DOHH2 (cell line): ENCODE results near the gene KCNS1.
A peak's percentile ranks its signal among the peaks of the same experiment; 100 is the strongest.

ENCODE experiments used
- H3F3A ChIP-seq: fragments of 200-600 bp; sonication (generic), shearing (Covaris generic); 2 replicates; pipeline ENCODE4 v1.6.0; 2016; ENCODE audit warnings: antibody characterized with exemption, mild to moderate bottlenecking; ENCODE audit not compliant: control insufficient read depth, insufficient read depth
- H3K27ac ChIP-seq: fragments of 200-600 bp; sonication (generic); 2 replicates; pipeline ENCODE4 v1.5.1; 2014; ENCODE audit warnings: low read depth, mild to moderate bottlenecking, low read length, moderate library complexity
- H3K27me3 ChIP-seq: fragments of 200-600 bp; sonication (generic); 2 replicates; pipeline ENCODE4 v1.6.1; 2014; ENCODE audit warnings: mild to moderate bottlenecking, low read length, mixed read lengths; ENCODE audit not compliant: control insufficient read depth
- H3K36me3 ChIP-seq: fragments of 200-600 bp; sonication (generic); 2 replicates; pipeline ENCODE4 v1.6.1; 2014; ENCODE audit warnings: mild to moderate bottlenecking, low read length, moderate library complexity, mixed read lengths; ENCODE audit not compliant: control insufficient read depth
- H3K4me1 ChIP-seq: fragments of 200-600 bp; sonication (generic); 2 replicates; pipeline ENCODE4 v1.6.1; 2014; ENCODE audit warnings: mild to moderate bottlenecking, low read length, mixed read lengths; ENCODE audit not compliant: control insufficient read depth
- H3K4me2 ChIP-seq: fragments of 200-600 bp; sonication (generic); 2 replicates; pipeline ENCODE4 v1.6.0; 2014; ENCODE audit warnings: mild to moderate bottlenecking, low read length, moderate library complexity
- H3K4me3 ChIP-seq: fragments of 200-600 bp; sonication (generic); 2 replicates; pipeline ENCODE4 v1.5.1; 2014; ENCODE audit warnings: mild to moderate bottlenecking, low read length, mixed read lengths
- H3K79me2 ChIP-seq: fragments of 200-600 bp; sonication (generic); 2 replicates; pipeline ENCODE4 v1.6.1; 2014; ENCODE audit warnings: mild to moderate bottlenecking, low read length, mixed read lengths; ENCODE audit not compliant: control insufficient read depth
- H3K9me2 ChIP-seq: fragments of 200-600 bp; sonication (generic); replicated peaks from 2 replicates; pipeline ENCODE4 v1.6.1; 2014; ENCODE audit warnings: mild to moderate bottlenecking, low read length, mixed read lengths; ENCODE audit not compliant: control insufficient read depth
- H3K9me3 ChIP-seq: fragments of 200-600 bp; sonication (generic); 2 replicates; pipeline ENCODE4 v1.6.1; 2014; ENCODE audit warnings: antibody characterized with exemption, low read length, mixed read lengths; ENCODE audit not compliant: control insufficient read depth, insufficient read depth
- H4K20me1 ChIP-seq: fragments of 200-600 bp; sonication (generic); 2 replicates; pipeline ENCODE4 v1.6.0; 2014; ENCODE audit warnings: low read depth, mild to moderate bottlenecking, antibody characterized with exemption, low read length, moderate library complexity; ENCODE audit not compliant: control insufficient read depth, insufficient read depth
- EZH2phosphoT487 ChIP-seq: fragments of 200-600 bp; sonication (generic); IDR thresholded peaks from 2 replicates; pipeline ENCODE4 v1.6.1; 2017; ENCODE audit warnings: borderline replicate concordance, mild to moderate bottlenecking, antibody characterized with exemption, low read length, moderate library complexity, mixed read lengths
- TF ChIP-seq, protein P1 (sequence below): fragments of 200-600 bp; sonication (generic); IDR thresholded peaks from one replicate; pipeline ENCODE4 v1.5.1; 2014; ENCODE audit warnings: antibody characterized with exemption, mild to moderate bottlenecking, low read depth, low read length; ENCODE audit not compliant: poor library complexity, severe bottlenecking

The KCNS1 gene

DNA sequence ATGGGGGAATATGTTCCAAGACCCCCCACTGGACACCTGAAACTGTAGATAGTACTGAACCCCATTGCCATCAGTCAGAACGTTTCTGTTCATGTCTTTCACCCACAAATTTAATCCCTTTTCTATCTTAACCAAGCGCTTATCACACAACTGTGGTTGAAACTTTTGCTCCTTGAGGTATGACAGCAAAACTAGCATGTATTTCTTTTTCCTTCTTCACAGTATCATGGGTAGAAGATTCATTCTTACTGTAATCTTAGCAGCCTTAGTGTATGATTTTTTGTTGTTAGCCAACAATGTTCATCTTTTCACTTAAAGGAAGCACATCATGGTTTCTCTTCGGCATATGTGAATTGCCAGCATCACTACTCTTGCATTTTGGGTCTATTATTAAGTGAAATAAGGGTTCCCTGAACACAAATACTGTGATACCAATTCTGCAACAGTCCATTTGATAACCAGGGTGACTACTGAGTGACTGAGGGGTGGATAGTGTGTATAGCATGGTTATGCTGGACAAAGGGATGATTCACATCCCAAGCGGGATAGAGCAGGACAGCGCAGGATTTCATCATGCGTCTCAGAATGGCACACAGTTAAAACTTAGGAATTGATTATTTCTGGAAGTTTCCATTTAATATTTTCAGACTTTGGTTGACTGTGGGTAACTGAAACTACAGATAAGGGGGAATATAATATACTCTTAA lies 41.8 kb downstream of the KCNS1 start:
- Histone ChIP-seq H3K79me2 (peaks cover 45% of the 10 kb centered on the region), H3K27ac (0 out of 2 replicates have a peak overlapping the region, but pooled peaks have one; percentile 19), H3K9me3 (no peaks in the 10 kb centered on the region), H3K9me2 (no peaks in the 10 kb centered on the region), H3K36me3 (peaks cover 73% of the 10 kb centered on the region), H4K20me1 (no peaks in the 10 kb centered on the region), H3K4me3 (no peak overlapping the region), H3K27me3 (no peaks in the 10 kb centered on the region), H3K4me1 (peaks cover 80% of the 10 kb centered on the region), H3F3A (peaks cover 17% of the 10 kb centered on the region), H3K4me2 (no peak overlapping the region)
- no peak for TF ChIP-seq EZH2phosphoT487
- TF ChIP-seq, protein P1, sequence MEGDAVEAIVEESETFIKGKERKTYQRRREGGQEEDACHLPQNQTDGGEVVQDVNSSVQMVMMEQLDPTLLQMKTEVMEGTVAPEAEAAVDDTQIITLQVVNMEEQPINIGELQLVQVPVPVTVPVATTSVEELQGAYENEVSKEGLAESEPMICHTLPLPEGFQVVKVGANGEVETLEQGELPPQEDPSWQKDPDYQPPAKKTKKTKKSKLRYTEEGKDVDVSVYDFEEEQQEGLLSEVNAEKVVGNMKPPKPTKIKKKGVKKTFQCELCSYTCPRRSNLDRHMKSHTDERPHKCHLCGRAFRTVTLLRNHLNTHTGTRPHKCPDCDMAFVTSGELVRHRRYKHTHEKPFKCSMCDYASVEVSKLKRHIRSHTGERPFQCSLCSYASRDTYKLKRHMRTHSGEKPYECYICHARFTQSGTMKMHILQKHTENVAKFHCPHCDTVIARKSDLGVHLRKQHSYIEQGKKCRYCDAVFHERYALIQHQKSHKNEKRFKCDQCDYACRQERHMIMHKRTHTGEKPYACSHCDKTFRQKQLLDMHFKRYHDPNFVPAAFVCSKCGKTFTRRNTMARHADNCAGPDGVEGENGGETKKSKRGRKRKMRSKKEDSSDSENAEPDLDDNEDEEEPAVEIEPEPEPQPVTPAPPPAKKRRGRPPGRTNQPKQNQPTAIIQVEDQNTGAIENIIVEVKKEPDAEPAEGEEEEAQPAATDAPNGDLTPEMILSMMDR = no peak

DNA sequence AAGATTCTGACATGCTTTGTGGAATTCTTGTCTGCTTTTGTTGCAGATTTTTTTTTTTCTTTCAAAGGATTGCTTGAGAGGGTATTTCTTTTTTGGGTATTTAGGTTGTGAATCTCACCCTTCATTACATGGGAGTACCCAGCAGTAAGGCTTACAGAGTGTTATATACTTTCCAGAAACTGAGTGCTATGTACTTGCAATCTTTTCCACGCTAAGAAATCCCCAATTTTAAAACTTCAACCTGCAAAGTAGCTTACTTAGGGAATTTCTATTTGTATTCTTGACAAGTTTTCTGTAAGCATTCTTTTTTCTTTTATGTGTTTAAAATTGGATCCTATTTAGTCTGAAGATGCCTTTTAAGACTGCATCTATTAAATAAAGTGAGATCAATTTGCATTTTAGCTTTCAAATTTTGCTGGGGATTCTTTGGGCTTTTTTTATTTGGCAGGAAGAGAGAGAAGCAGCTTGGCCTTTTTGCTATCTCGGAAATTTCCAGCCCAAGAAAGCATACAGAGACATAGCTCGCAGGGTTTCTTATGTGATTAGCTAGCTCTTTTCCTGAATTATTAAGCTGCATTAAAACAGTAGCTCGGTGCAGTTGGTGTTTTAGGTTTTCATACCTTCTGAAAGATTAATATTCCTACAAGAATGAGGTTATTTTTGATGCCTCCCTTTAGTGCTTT lies 42.6 kb downstream of the KCNS1 start:
- Histone ChIP-seq H3K36me3 (peaks cover 75% of the 10 kb centered on the region), H3K4me1 (peaks cover 80% of the 10 kb centered on the region), H3K4me3 (no peak overlapping the region), H3K27ac (peak overlapping the region; percentile 19; the same call in 1 of the 2 replicates), H3K27me3 (no peaks in the 10 kb centered on the region), H4K20me1 (no peaks in the 10 kb centered on the region), H3K4me2 (peak overlapping the region; percentile 17), H3K9me2 (no peaks in the 10 kb centered on the region), H3F3A (peaks cover 17% of the 10 kb centered on the region), H3K79me2 (peaks cover 47% of the 10 kb centered on the region), H3K9me3 (no peaks in the 10 kb centered on the region)
- TF ChIP-seq EZH2phosphoT487 = no peak
- TF ChIP-seq, protein P1 = no peak

DNA sequence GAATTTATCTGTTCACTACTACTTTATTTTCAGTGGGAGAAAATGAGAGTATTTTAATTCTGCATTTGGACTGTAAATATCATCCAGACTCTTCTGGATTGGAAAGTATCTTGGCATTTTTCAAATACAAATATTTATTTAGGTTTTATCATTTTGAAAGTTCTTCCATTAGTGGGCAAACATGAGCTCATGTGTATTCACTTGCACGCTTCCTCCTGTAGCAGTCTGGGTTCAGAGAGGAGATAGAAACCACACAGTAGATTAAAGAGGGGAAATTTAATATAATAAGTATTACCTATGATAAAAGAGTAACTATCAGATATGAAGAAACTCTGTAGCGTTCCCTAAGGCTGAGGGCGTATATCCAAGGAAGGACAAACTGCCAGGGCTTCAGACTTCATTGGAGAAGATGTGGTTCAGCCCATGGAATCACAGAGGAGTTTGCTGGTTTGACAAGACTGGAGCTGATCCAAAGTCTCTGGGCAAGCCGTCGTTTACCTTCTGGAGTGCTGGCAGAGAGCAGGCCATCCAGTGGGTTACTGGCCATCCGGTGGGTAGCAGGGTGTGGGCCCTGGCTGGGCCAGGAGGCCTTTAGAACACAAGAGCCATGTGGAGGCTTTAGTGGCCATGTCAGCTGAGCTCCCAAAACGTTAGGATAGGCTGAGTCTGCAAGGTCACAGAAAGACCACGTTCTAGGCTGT lies 44.3 kb downstream of the KCNS1 start:
- Histone ChIP-seq H3K36me3 (peaks cover 83% of the 10 kb centered on the region), H4K20me1 (no peaks in the 10 kb centered on the region), H3K4me3 (no peak overlapping the region), H3K4me2 (no peak overlapping the region), H3K9me3 (no peaks in the 10 kb centered on the region), H3K79me2 (peaks cover 53% of the 10 kb centered on the region), H3K9me2 (no peaks in the 10 kb centered on the region), H3K4me1 (peaks cover 82% of the 10 kb centered on the region), H3F3A (peaks cover 17% of the 10 kb centered on the region), H3K27ac (no peak overlapping the region), H3K27me3 (no peaks in the 10 kb centered on the region)
- TF ChIP-seq, protein P1 = no peak
- TF ChIP-seq EZH2phosphoT487 = no peak
